ENCODE results near the gene NAV1.

NAV1 gene

DNA sequence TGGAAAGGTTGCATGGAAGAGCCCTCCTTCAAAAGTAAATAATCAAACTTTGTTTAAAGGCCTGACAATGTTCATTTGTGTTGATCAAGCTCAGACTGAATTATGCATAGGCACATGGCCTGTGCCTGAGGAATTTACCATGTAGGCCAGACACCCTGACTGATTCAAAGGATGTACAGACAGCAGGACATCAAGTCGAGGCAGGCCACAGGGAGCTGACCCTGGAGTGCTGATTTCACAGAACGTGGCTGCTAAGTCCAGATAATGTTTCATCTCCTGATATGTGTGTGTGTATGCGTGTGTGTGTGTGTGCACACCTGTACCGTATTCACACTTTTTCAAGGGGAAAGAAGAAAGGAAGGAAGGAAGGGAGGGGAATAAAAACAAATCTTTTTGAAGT is 34.1 kb downstream of the NAV1 start:
- Histone ChIP-seq H3K27ac (replicated peaks) (no peak overlapping the region), H3K4me3 (replicated peaks; ENCODE audit: insufficient read depth, low read length) (no peak overlapping the region), H3K27me3 (ENCODE audit: insufficient read depth, poor library complexity, severe bottlenecking) (no peaks in the 10 kb centered on the region)
- TF ChIP-seq SPI1 (IDR thresholded peaks at IDR 0.05; ENCODE audit: borderline replicate concordance, low read depth) (no peak), POLR2AphosphoS5 (IDR thresholded peaks at IDR 0.05; ENCODE audit: low read depth) (no peak), REST (IDR thresholded peaks at IDR 0.05; ENCODE audit: insufficient replicate concordance, low read depth) (no peak), GABPA (IDR thresholded peaks at IDR 0.05; ENCODE audit: low read depth) (no peak)
- TF ChIP-seq, protein P1, sequence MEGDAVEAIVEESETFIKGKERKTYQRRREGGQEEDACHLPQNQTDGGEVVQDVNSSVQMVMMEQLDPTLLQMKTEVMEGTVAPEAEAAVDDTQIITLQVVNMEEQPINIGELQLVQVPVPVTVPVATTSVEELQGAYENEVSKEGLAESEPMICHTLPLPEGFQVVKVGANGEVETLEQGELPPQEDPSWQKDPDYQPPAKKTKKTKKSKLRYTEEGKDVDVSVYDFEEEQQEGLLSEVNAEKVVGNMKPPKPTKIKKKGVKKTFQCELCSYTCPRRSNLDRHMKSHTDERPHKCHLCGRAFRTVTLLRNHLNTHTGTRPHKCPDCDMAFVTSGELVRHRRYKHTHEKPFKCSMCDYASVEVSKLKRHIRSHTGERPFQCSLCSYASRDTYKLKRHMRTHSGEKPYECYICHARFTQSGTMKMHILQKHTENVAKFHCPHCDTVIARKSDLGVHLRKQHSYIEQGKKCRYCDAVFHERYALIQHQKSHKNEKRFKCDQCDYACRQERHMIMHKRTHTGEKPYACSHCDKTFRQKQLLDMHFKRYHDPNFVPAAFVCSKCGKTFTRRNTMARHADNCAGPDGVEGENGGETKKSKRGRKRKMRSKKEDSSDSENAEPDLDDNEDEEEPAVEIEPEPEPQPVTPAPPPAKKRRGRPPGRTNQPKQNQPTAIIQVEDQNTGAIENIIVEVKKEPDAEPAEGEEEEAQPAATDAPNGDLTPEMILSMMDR (IDR thresholded peaks at IDR 0.05; ENCODE audit: insufficient read depth, low read length): no peak
- DNase-seq (ENCODE audit: low read depth in 1 of 2, low spot score in 1 of 2): no peak

DNA sequence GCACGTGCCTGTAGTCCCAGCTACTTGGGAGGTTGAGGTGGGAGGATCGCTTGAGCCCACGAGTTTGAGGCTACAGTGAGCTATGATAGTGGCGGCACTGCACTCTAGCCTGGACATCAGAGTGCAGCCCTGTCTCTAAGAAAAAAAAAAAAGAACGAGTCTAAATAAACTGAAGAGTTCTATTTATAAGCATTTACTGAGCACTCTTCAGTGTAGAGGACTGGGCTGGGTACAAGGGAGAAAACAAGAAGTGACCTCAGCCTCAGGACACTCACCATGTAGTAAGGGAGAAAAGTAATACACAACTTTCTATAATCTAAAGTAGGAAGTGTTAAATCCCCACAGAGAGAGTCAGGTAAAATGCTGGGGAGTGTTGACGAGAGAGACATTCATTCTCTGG is 35.0 kb downstream of the NAV1 start:
- H3K27me3 ChIP-seq (ENCODE audit: insufficient read depth, poor library complexity, severe bottlenecking): no peaks in the 10 kb centered on the region
- no peak for DNase-seq (ENCODE audit: low read depth in 1 of 2, low spot score in 1 of 2)
- H3K4me3 ChIP-seq (replicated peaks; ENCODE audit: insufficient read depth, low read length): no peak overlapping the region
- TF ChIP-seq GABPA (IDR thresholded peaks at IDR 0.05; ENCODE audit: low read depth): no peak
- no peak for TF ChIP-seq SPI1 (IDR thresholded peaks at IDR 0.05; ENCODE audit: borderline replicate concordance, low read depth)
- TF ChIP-seq, protein P1 (IDR thresholded peaks at IDR 0.05; ENCODE audit: insufficient read depth, low read length): no peak
- TF ChIP-seq REST (IDR thresholded peaks at IDR 0.05; ENCODE audit: insufficient replicate concordance, low read depth): no peak
- TF ChIP-seq POLR2AphosphoS5 (IDR thresholded peaks at IDR 0.05; ENCODE audit: low read depth): no peak
- no peak overlapping the region for H3K27ac ChIP-seq (replicated peaks)

DNA sequence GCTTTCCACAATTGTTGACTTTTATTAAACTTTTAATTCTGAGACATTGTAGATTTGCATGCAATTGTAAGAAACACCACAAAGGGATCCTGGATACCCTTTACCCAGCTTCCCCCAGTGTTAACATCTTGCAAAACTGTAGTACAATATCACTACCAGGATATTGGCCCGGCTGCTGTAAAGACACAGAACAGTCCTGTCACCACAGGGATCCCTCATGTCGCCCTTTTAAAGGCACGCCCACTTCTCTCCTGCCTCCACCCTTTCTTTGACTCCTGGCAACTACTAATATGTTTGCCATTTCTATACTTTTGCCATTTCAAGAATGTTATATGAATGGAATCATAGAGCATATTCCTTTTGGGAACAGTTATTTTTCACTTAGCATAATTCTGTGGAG is 37.0 kb downstream of the NAV1 start:
- no peak for DNase-seq (ENCODE audit: low read depth in 1 of 2, low spot score in 1 of 2)
- TF ChIP-seq, protein P1 (IDR thresholded peaks at IDR 0.05; ENCODE audit: insufficient read depth, low read length): no peak
- TF ChIP-seq POLR2AphosphoS5 (IDR thresholded peaks at IDR 0.05; ENCODE audit: low read depth) (no peak), REST (IDR thresholded peaks at IDR 0.05; ENCODE audit: insufficient replicate concordance, low read depth) (no peak), GABPA (IDR thresholded peaks at IDR 0.05; ENCODE audit: low read depth) (no peak), SPI1 (IDR thresholded peaks at IDR 0.05; ENCODE audit: borderline replicate concordance, low read depth) (no peak)
- no peak overlapping the region for H3K27ac ChIP-seq (replicated peaks)
- H3K27me3 ChIP-seq (ENCODE audit: insufficient read depth, poor library complexity, severe bottlenecking): no peaks in the 10 kb centered on the region
- H3K4me3 ChIP-seq (replicated peaks; ENCODE audit: insufficient read depth, low read length): no peak overlapping the region

Data from HL-60 (cell line).